Brain microvascular endothelial cell (primary cell): ENCODE data around the gene APOA4.

Experiments used
- DNase-seq: peaks from one replicate; pipeline ENCODE4 v3.0.0-alpha.2; 2020
- H3K27ac ChIP-seq: fragments of 250-450 bp; sonication (Bioruptor Pico); 2 replicates; pipeline ENCODE4 v1.5.1; 2020; ENCODE audit warnings: mild to moderate bottlenecking, moderate library complexity
- H3K27me3 ChIP-seq: fragments of 250-450 bp; sonication (Bioruptor Pico); replicated peaks from 2 replicates; pipeline ENCODE4 v1.5.1; 2020; ENCODE audit warnings: mild to moderate bottlenecking
- H3K36me3 ChIP-seq: fragments of 250-450 bp; sonication (Bioruptor Pico); replicated peaks from 2 replicates; pipeline ENCODE4 v1.5.1; 2020; ENCODE audit warnings: mild to moderate bottlenecking
- H3K4me3 ChIP-seq: 2 replicates; pipeline ENCODE4 v1.5.1; 2011; ENCODE audit warnings: low read depth, mild to moderate bottlenecking, control low read depth, low read length, moderate library complexity
- in situ Hi-C: cut with HindIII; loops from 2 replicates; pipeline ENCODE4 v1.10.0; 2017; ENCODE audit warnings: low sequenced_read_pairs, low pct_ligation_motif_present
- TF ChIP-seq, protein P1 (sequence below): IDR thresholded peaks from 2 replicates; pipeline ENCODE4 v1.5.1; 2011; ENCODE audit warnings: low read depth, mild to moderate bottlenecking, moderate library complexity, low read length, control low read depth, inconsistent platforms; ENCODE audit errors: missing control alignments

APOA4 gene

GRCh38 chr11:116821050-116821918 is 1.8 kb downstream of the APOA4 start:
- no peaks in the 10 kb centered on the region for H3K27me3 ChIP-seq
- in situ Hi-C loops: no loop called here
- H3K27ac ChIP-seq: no peak overlapping the region
- no peaks in the 10 kb centered on the region for H3K36me3 ChIP-seq
- TF ChIP-seq, protein P1, sequence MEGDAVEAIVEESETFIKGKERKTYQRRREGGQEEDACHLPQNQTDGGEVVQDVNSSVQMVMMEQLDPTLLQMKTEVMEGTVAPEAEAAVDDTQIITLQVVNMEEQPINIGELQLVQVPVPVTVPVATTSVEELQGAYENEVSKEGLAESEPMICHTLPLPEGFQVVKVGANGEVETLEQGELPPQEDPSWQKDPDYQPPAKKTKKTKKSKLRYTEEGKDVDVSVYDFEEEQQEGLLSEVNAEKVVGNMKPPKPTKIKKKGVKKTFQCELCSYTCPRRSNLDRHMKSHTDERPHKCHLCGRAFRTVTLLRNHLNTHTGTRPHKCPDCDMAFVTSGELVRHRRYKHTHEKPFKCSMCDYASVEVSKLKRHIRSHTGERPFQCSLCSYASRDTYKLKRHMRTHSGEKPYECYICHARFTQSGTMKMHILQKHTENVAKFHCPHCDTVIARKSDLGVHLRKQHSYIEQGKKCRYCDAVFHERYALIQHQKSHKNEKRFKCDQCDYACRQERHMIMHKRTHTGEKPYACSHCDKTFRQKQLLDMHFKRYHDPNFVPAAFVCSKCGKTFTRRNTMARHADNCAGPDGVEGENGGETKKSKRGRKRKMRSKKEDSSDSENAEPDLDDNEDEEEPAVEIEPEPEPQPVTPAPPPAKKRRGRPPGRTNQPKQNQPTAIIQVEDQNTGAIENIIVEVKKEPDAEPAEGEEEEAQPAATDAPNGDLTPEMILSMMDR: no peak
- DNase-seq: no peak
- H3K4me3 ChIP-seq: no peak overlapping the region

GRCh38 chr11:116819049-116819448 is 4.1 kb downstream of the APOA4 start:
- Histone ChIP-seq H3K27ac (no peak overlapping the region), H3K27me3 (no peaks in the 10 kb centered on the region), H3K4me3 (no peak overlapping the region), H3K36me3 (no peaks in the 10 kb centered on the region)
- TF ChIP-seq, protein P1: no peak
- DNase-seq: no peak
- in situ Hi-C loops: no loop called here

- Histone ChIP-seq H3K4me3 (no peak overlapping the region), H3K36me3 (no peaks in the 10 kb centered on the region), H3K27ac (no peak overlapping the region), H3K27me3 (no peaks in the 10 kb centered on the region)
- in situ Hi-C loops: no loop called here
- TF ChIP-seq, protein P1: no peak
- no peak for DNase-seq
These were observed 8.6 kb downstream of the APOA4 start for GRCh38 chr11:116814502-116814901.

DNA sequence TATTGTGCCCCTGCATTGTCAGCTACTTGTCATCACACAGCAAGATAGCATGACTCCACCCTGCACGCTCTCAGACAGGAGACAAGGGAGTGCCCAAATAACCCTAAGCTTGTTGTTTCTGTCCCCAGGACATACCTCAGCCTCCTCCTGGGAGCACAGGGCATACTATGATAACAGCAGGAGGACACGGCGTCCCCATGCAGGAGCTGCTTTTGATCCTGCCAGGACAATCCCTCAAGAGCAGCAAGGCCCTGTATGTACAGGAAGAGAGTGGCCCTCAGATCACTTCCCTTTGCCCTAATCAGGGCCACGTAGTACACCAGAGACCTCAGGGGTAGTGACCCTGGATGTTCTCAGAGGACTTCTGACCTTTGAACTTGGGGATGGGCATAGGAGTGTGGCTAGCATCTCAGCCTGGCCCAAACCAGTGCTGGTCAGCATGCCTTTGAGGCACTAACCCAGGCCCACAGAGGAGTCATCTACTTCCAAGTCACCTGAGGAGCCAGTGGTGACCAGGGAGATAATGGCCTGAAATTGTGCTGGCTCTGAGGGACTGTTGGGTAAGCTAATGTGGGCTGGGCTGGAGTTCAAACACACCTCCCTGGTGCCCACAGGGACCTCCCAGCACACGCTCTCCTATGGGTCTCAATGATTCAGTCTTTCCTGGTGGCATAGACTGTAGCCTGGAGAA is 9.2 kb downstream of the APOA4 start:
- Histone ChIP-seq H3K36me3 (no peaks in the 10 kb centered on the region), H3K27me3 (no peaks in the 10 kb centered on the region), H3K4me3 (no peak overlapping the region), H3K27ac (no peak overlapping the region)
- TF ChIP-seq, protein P1: no peak
- DNase-seq: no peak
- in situ Hi-C loops: no loop called here

GRCh38 chr11:116813170-116813569 is 9.9 kb downstream of the APOA4 start:
- H3K27ac ChIP-seq: no peak overlapping the region
- no peak for DNase-seq
- in situ Hi-C loops: no loop called here
- TF ChIP-seq, protein P1: no peak
- no peaks in the 10 kb centered on the region for H3K27me3 ChIP-seq
- no peak overlapping the region for H3K4me3 ChIP-seq
- H3K36me3 ChIP-seq: no peaks in the 10 kb centered on the region
